Gastrocnemius medialis (tissue), 4 donors: ENCODE data around the gene JCHAIN. TPM values are rescaled to one million over a fixed set of nuclear protein-coding genes. Genes with fewer than 3 reads are reported as not detected.

ENCODE experiments used
- ATAC-seq, 2 donors: fragments of 150-250 bp; one replicate each; pipeline ENCODE4 v1.9.1; 2016
- DNase-seq, 2 donors: peaks; one replicate each; pipeline ENCODE4 v3.0.0-alpha.2; 2019
- H3K27ac ChIP-seq, 4 donors: fragments of 200-600 bp; sonication (generic); 1 replicate in 1 of 4; 2 replicates in 3 of 4; pipeline ENCODE4 v1.5.1; 2016 to 2018; ENCODE audit warnings: mild to moderate bottlenecking in 2 of 4, moderate library complexity in 1 of 4
- H3K27me3 ChIP-seq, 3 donors: fragments of 200-600 bp; sonication (generic) in 2 of 3; 1 replicate in 1 of 3; 2 replicates in 2 of 3; pipeline versions ENCODE4 v1.5.1 to v1.6.0; 2016 to 2019; ENCODE audit warnings: mild to moderate bottlenecking in 1 of 3, moderate library complexity in 1 of 3
- H3K36me3 ChIP-seq, 2 donors: fragments of 200-600 bp; sonication (generic) in 1 of 2; one replicate each; pipeline ENCODE4 v1.5.1; 2017 to 2018
- H3K4me1 ChIP-seq, 2 donors: fragments of 200-600 bp; sonication (generic) in 1 of 2; one replicate each; pipeline ENCODE4 v1.5.1; 2016 to 2017; ENCODE audit warnings: mild to moderate bottlenecking in 2 of 2
- H3K4me3 ChIP-seq, 4 donors: fragments of 200-600 bp; sonication (generic) in 3 of 4; 1 replicate in 1 of 4; 2 replicates in 3 of 4; pipeline ENCODE4 v1.5.1; 2016 to 2019; ENCODE audit warnings: mild to moderate bottlenecking in 2 of 4
- H3K9me3 ChIP-seq, 3 donors: fragments of 200-600 bp; sonication (generic) in 2 of 3; 1 replicate in 1 of 3; 2 replicates in 2 of 3; pipeline ENCODE4 v1.5.1; 2016 to 2019
- CTCF ChIP-seq, 5 experiments: fragments of 450-650 bp in 3 of 5; fragments of 200-600 bp in 2 of 5; sonication (generic) in 2 of 5; IDR thresholded peaks in 4 of 5; conservative IDR thresholded peaks in 1 of 5; 1 replicate in 4 of 5; 2 replicates in 1 of 5; pipeline ENCODE4 v1.5.1; 2016 to 2019; ENCODE audit warnings: antibody characterized with exemption in 5 of 5, mild to moderate bottlenecking in 3 of 5, moderate library complexity in 3 of 5
- POLR2A ChIP-seq, 2 donors: fragments of 450-650 bp; IDR thresholded peaks; one replicate each; pipeline ENCODE4 v1.6.1; 2017; ENCODE audit warnings: antibody characterized with exemption in 2 of 2, mild to moderate bottlenecking in 2 of 2, moderate library complexity in 2 of 2
- in situ Hi-C, 4 donors: fragments of 200-750 bp; cut with MboI; loops; one replicate each; pipeline versions ENCODE4 v1.15.0 to v1.8.0; 2017; ENCODE audit warnings: low sequenced_read_pairs in 4 of 4
- intact Hi-C: fragments of 100-400 bp; cut with DNase I; formaldehyde crosslinking; loops from one replicate; pipeline ENCODE4 v1.15.1; 2023; ENCODE audit warnings: low total_unique reads
- total RNA-seq, 4 donors: library from RNA; depleted of rRNA; stranded (reverse); fragments of >200 nt; gene quantifications; one replicate each; pipeline versions ENCODE4 v1.1.0 to v1.2.3, GENCODE V29; 2016

The JCHAIN gene
- total RNA-seq, 4 donors from 2014 or later = 0.55 to 3.9 (median 0.60) TPM; not detected in 1

DNA sequence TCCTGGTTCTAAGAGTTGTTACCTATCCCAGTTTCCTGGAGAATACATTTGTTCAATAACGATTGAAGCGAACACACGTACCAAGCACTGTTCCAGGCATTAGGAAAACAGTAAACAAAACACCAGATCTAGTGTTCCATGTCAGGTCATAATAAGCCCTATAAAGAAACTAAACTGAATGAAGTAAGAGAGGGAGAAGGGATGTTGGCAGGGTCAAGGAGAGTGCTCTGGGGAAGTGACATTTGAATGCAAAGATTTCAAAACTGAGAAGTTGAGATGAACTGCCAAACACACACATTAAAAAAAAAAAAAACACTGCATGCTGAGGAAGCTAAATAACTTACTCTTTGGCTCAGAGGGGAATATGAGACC is 52.1 kb downstream of the JCHAIN start:
- no peaks in the 10 kb centered on the region for H3K36me3 ChIP-seq
- TF ChIP-seq POLR2A (IDR thresholded peaks at IDR 0.05) (no peak), CTCF (IDR thresholded peaks at IDR 0.05 in 4 of 5, conservative IDR thresholded peaks at IDR 0.05 in 1 of 5) (no peak)
- no peak for DNase-seq
- no peak overlapping the region for H3K27ac ChIP-seq
- in situ Hi-C loops (loop anchor here in 2 of 4 donors (25.0 kb wide), 1 partner anchor 1098 kb away; no protein-coding TSS in a partner anchor), intact Hi-C loops (no loop called here)
- peak in 1 of 2 donors; percentile 33 for ATAC-seq
- no peaks in the 10 kb centered on the region for H3K4me1 ChIP-seq
- H3K4me3 ChIP-seq = peak overlapping the region in 3 of 4 donors; percentile 12 to 20 (median 17)
- H3K9me3 ChIP-seq = no peaks in the 10 kb centered on the region
- no peaks in the 10 kb centered on the region for H3K27me3 ChIP-seq

GRCh38 chr4:70613306-70614183 is 52.8 kb downstream of the JCHAIN start:
- H3K27ac ChIP-seq = no peak overlapping the region
- DNase-seq (no peak), ATAC-seq (peak in 1 of 2 donors; percentile 51)
- peak overlapping the region in 3 of 4 donors; percentile 12 to 20 (median 17) for H3K4me3 ChIP-seq
- H3K36me3 ChIP-seq = no peaks in the 10 kb centered on the region
- no peaks in the 10 kb centered on the region for H3K9me3 ChIP-seq
- H3K4me1 ChIP-seq = no peaks in the 10 kb centered on the region
- H3K27me3 ChIP-seq = no peaks in the 10 kb centered on the region
- in situ Hi-C loops = loop anchor here in 2 of 4 donors (25.0 kb wide), 1 partner anchor 1099 kb away; no protein-coding TSS in a partner anchor
- no peak for TF ChIP-seq CTCF (IDR thresholded peaks at IDR 0.05 in 4 of 5, conservative IDR thresholded peaks at IDR 0.05 in 1 of 5)
- no peak for TF ChIP-seq POLR2A (IDR thresholded peaks at IDR 0.05)
- intact Hi-C loops = no loop called here

GRCh38 chr4:70608324-70608723 is 58.0 kb downstream of the JCHAIN start:
- Histone ChIP-seq H3K27me3 (no peaks in the 10 kb centered on the region), H3K9me3 (no peaks in the 10 kb centered on the region), H3K27ac (no peak overlapping the region), H3K36me3 (no peaks in the 10 kb centered on the region), H3K4me1 (no peaks in the 10 kb centered on the region), H3K4me3 (no peak overlapping the region)
- in situ Hi-C loops = loop anchor here in 2 of 4 donors (25.0 kb wide), 1 partner anchor 1104 kb away; no protein-coding TSS in a partner anchor
- no peak for TF ChIP-seq POLR2A (IDR thresholded peaks at IDR 0.05)
- no peak for TF ChIP-seq CTCF (IDR thresholded peaks at IDR 0.05 in 4 of 5, conservative IDR thresholded peaks at IDR 0.05 in 1 of 5)
- DNase-seq (no peak), ATAC-seq (no peak)
- intact Hi-C loops = no loop called here

DNA sequence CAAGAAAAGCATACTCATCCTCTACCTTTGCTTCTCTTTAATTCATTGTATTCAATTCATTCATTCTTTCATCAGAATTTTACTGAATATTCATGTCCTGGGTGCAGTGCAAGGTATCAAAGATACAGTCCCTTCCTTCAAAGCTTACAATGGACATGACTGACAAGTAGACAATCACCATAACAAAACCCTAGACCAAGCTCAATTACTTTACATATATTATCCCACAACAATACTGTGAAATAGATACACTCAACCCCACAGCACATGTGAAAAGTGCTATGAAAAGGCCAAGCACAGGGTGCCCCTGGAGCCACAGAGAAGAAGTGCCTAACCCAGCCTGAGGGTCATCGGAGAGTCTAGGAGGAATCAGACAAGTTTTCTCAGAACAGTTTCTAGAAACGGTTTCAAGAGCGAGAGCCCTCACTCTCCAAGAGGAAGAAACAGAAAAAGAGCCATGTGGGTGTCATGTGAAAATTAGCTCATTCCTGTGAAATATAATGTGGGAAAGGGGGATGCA is 58.9 kb downstream of the JCHAIN start:
- intact Hi-C loops = no loop called here
- H3K27ac ChIP-seq = no peak overlapping the region

More for the DNA sequence above, 58.9 kb downstream of the JCHAIN start:
- H3K27me3 ChIP-seq = no peaks in the 10 kb centered on the region
- no peak for DNase-seq
- no peaks in the 10 kb centered on the region for H3K36me3 ChIP-seq
- H3K4me3 ChIP-seq = no peak overlapping the region
- no peaks in the 10 kb centered on the region for H3K9me3 ChIP-seq
- TF ChIP-seq POLR2A (IDR thresholded peaks at IDR 0.05) (no peak), CTCF (IDR thresholded peaks at IDR 0.05 in 4 of 5, conservative IDR thresholded peaks at IDR 0.05 in 1 of 5) (no peak)
- in situ Hi-C loops = loop anchor here in 2 of 4 donors (25.0 kb wide), 1 partner anchor 1105 kb away; no protein-coding TSS in a partner anchor
- H3K4me1 ChIP-seq = no peaks in the 10 kb centered on the region
- ATAC-seq = no peak
